IMR-90 (cell line): ENCODE data around the gene TMEM135. TPM values are rescaled to one million over a fixed set of nuclear protein-coding genes. Genes with fewer than 3 reads are reported as not detected.

ENCODE experiments used
- ATAC-seq: fragments of 200-7000 bp; cut with Tn5 transposase; 2 replicates; pipeline ENCODE4 v1.9.1; 2020; ENCODE audit warnings: low read depth, mild to moderate bottlenecking, moderate library complexity
- BruUV-seq: library from RNA; stranded (reverse); fragments of 400-500 nt; replicated peaks from 2 replicates; lab custom pipeline; 2021; lab: Mats Ljungman, UMichigan
- CTCF ChIA-PET: fragments of 300-600 bp; formaldehyde crosslinking; extraction: SDS; loops from one replicate; lab custom pipeline; 2021; ENCODE audit warnings: antibody characterized with exemption; lab: Yijun Ruan, JAX
- POLR2A ChIA-PET: fragments of 300-600 bp; sonication (Branson Sonifier 250); formaldehyde crosslinking; loops from one replicate; lab custom pipeline; 2022; ENCODE audit warnings: antibody characterized with exemption; ENCODE audit not compliant: unreplicated experiment; lab: Charles Lee
- DNase-seq: peaks from one replicate; pipeline ENCODE4 v3.0.0; 2013
- H2AFZ ChIP-seq: replicated peaks from 2 replicates; pipeline ENCODE3; 2013; ENCODE audit warnings: low read length, mild to moderate bottlenecking; ENCODE audit not compliant: poor library complexity
- H2AK5ac ChIP-seq: 2 replicates; pipeline ENCODE4 v1.6.1; 2013; ENCODE audit warnings: low read depth, low read length, inconsistent platforms
- H2AK9ac ChIP-seq: replicated peaks from 2 replicates; pipeline ENCODE3; 2013; ENCODE audit warnings: mild to moderate bottlenecking, low read depth, low read length, moderate library complexity; ENCODE audit not compliant: poor library complexity
- H2BK120ac ChIP-seq: 2 replicates; pipeline ENCODE4 v1.6.1; 2013; ENCODE audit warnings: low read depth, low read length, inconsistent platforms
- H2BK15ac ChIP-seq: 3 replicates; pipeline ENCODE4 v1.6.1; 2013; ENCODE audit warnings: low read depth, low read length, inconsistent platforms
- H2BK20ac ChIP-seq: 2 replicates; pipeline ENCODE4 v1.6.1; 2013; ENCODE audit warnings: low read depth, mild to moderate bottlenecking, inconsistent platforms, low read length, moderate library complexity
- H2BK5ac ChIP-seq: 2 replicates; pipeline ENCODE4 v1.6.1; 2013; ENCODE audit warnings: mild to moderate bottlenecking, low read depth, low read length, inconsistent platforms; ENCODE audit not compliant: poor library complexity, severe bottlenecking
- H3K14ac ChIP-seq: replicated peaks from 2 replicates; pipeline ENCODE4 v1.6.1; 2013; ENCODE audit warnings: low read depth, low read length, inconsistent platforms
- H3K18ac ChIP-seq: 2 replicates; pipeline ENCODE4 v1.6.1; 2013; ENCODE audit warnings: low read depth, low read length, control low read depth
- H3K23ac ChIP-seq: 2 replicates; pipeline ENCODE4 v1.6.1; 2013; ENCODE audit warnings: low read depth, low read length, inconsistent platforms
- H3K27ac ChIP-seq: 2 replicates; pipeline ENCODE4 v1.5.1; 2013; ENCODE audit warnings: mild to moderate bottlenecking, control low read depth, low read length; ENCODE audit not compliant: insufficient read depth
- H3K27me3 ChIP-seq: 2 replicates; pipeline ENCODE4 v1.6.1; 2013; ENCODE audit warnings: low read length; ENCODE audit not compliant: control insufficient read depth, insufficient read depth
- H3K36me3 ChIP-seq: 2 replicates; pipeline ENCODE4 v1.6.1; 2013; ENCODE audit warnings: low read length, mixed read lengths; ENCODE audit not compliant: control insufficient read depth, insufficient read depth
- H3K4ac ChIP-seq: 2 replicates; pipeline ENCODE4 v1.6.1; 2013; ENCODE audit warnings: low read depth, low read length, inconsistent platforms
- H3K4me1 ChIP-seq: 2 replicates; pipeline ENCODE4 v1.6.1; 2013; ENCODE audit warnings: low read length, mixed read lengths; ENCODE audit not compliant: control insufficient read depth, insufficient read depth
- H3K4me2 ChIP-seq: 2 replicates; pipeline ENCODE4 v1.6.1; 2013; ENCODE audit warnings: low read depth, mild to moderate bottlenecking, control low read depth, low read length, moderate library complexity
- H3K4me3 ChIP-seq: 2 replicates; pipeline ENCODE4 v1.5.1; 2013; ENCODE audit warnings: low read depth, mild to moderate bottlenecking, control low read depth, low read length, moderate library complexity; ENCODE audit not compliant: insufficient read depth
- H3K56ac ChIP-seq: 2 replicates; pipeline ENCODE4 v1.6.1; 2013; ENCODE audit warnings: low read length, inconsistent platforms; ENCODE audit not compliant: insufficient read depth; ENCODE audit errors: extremely low read depth
- H3K79me1 ChIP-seq, 2 experiments: 2 replicates each; pipeline ENCODE4 v1.6.1; 2013; ENCODE audit warnings: low read length in 2 of 2, inconsistent platforms in 1 of 2, low read depth in 1 of 2
- H3K9ac ChIP-seq: 2 replicates; pipeline ENCODE4 v1.6.1; 2013; ENCODE audit warnings: low read depth, low read length, control low read depth
- H3K9me1 ChIP-seq: 2 replicates; pipeline ENCODE4 v1.6.1; 2013; ENCODE audit warnings: low read length, inconsistent platforms; ENCODE audit not compliant: insufficient read depth
- H3K9me3 ChIP-seq: 2 replicates; pipeline ENCODE4 v1.6.1; 2013; ENCODE audit warnings: low read length; ENCODE audit not compliant: control insufficient read depth, insufficient read depth
- H4K20me1 ChIP-seq: 2 replicates; pipeline ENCODE4 v1.6.1; 2013; ENCODE audit warnings: low read length, inconsistent platforms; ENCODE audit not compliant: insufficient read depth
- H4K5ac ChIP-seq: 2 replicates; pipeline ENCODE4 v1.6.1; 2013; ENCODE audit warnings: mild to moderate bottlenecking, low read depth, low read length, control low read depth
- H4K8ac ChIP-seq, 2 experiments: 2 replicates each; pipeline ENCODE4 v1.6.1; 2013; ENCODE audit warnings: low read depth in 2 of 2, low read length in 2 of 2, control low read depth in 1 of 2, inconsistent platforms in 1 of 2
- H4K91ac ChIP-seq: 2 replicates; pipeline ENCODE4 v1.6.1; 2013; ENCODE audit warnings: low read depth, low read length, inconsistent platforms; ENCODE audit not compliant: insufficient read depth
- CEBPB ChIP-seq: IDR thresholded peaks from 2 replicates; pipeline ENCODE4 v1.6.1; 2012; ENCODE audit warnings: low read depth, low read length, improper control_type of control experiment
- ELK1 ChIP-seq: fragments of 150-350 bp; IDR thresholded peaks from 2 replicates; pipeline ENCODE4 v1.6.1; 2016; ENCODE audit warnings: low read depth, mild to moderate bottlenecking, low read length, moderate library complexity, borderline replicate concordance
- WGBS, 2 experiments: methylation state at CpG; one replicate each; pipeline versions ENCODE4 v1.1.5 to v1.1.7; 2013; ENCODE audit warnings: missing lambda C conversion rate in 2 of 2; ENCODE audit not compliant: insufficient read length in 1 of 2; ENCODE audit errors: extremely low coverage in 2 of 2; 5-methylcytosine and 5-hydroxymethylcytosine counted together
- dilution Hi-C: fragments of 300-500 bp; cut with HindIII; formaldehyde crosslinking; loops from one replicate; pipeline ENCODE4 v1.14.3; 2018; ENCODE audit warnings: low sequenced_read_pairs; ENCODE audit not compliant: unreplicated experiment
- in situ Hi-C: fragments of 300-500 bp; cut with MboI; formaldehyde crosslinking; loops from 3 replicates; pipeline ENCODE4 v1.14.3; 2019; ENCODE audit warnings: low sequenced_read_pairs, inconsistent platforms, mixed read lengths
- intact Hi-C: fragments of 100-400 bp; cut with micrococcal nuclease; formaldehyde crosslinking; loops from 2 replicates; pipeline ENCODE4 v1.10.0; 2022
- polyA plus RNA-seq, 3 experiments: library from polyadenylated mRNA; depleted of rRNA; stranded (reverse); fragments of >200 nt; gene quantifications; 2 replicates each; pipeline ENCODE4 v1.2.3, GENCODE V29; 2012; ENCODE audit warnings: low replicate concordance in 1 of 3
- total RNA-seq: library from RNA; depleted of rRNA; stranded (reverse); fragments of >200 nt; gene quantifications from 2 replicates; pipeline ENCODE4 v1.2.3, GENCODE V29; 2012

Gene TMEM135
- total and polyA plus RNA-seq, 2 of the 4 experiments (the other 2 are of a cell fraction): 3.9 to 5.9 TPM

GRCh38 chr11:86990515-86990914, 47.2 kb upstream of the TMEM135 start:
- Histone ChIP-seq H2BK20ac (no peak overlapping the region), H3K9me1 (no peaks in the 10 kb centered on the region), H2AFZ (no peak overlapping the region), H3K56ac (no peak overlapping the region), H3K23ac (no peak overlapping the region), H4K5ac (no peak overlapping the region), H3K4me2 (no peak overlapping the region), H3K18ac (no peak overlapping the region), H3K9ac (no peak overlapping the region), H3K4ac (no peak overlapping the region), H3K27ac (no peak overlapping the region), H3K36me3 (no peaks in the 10 kb centered on the region), H3K9me3 (no peaks in the 10 kb centered on the region), H4K91ac (no peak overlapping the region), H2AK5ac (no peak overlapping the region), H2AK9ac (no peak overlapping the region), H3K79me1 (no peaks in the 10 kb centered on the region), H3K27me3 (no peaks in the 10 kb centered on the region; the same call in 1 of the 2 replicates), H3K14ac (no peak overlapping the region), H2BK120ac (no peak overlapping the region), H4K8ac (no peak overlapping the region), H2BK15ac (no peak overlapping the region), H4K20me1 (no peaks in the 10 kb centered on the region), H3K4me1 (peaks cover 6% of the 10 kb centered on the region), H2BK5ac (no peak overlapping the region), H3K4me3 (no peak overlapping the region)
- peak; percentile 66 for TF ChIP-seq CEBPB
- TF ChIP-seq ELK1: no peak
- BruUV-seq: no TSS peak
- WGBS, 2 experiments: no CpG with 5 or more reads among the region's 3 CpGs
- dilution Hi-C loops (no loop called here), intact Hi-C loops (no loop called here), in situ Hi-C loops (no loop called here)
- ATAC-seq (peak; percentile 76), DNase-seq (peak; percentile 79)
- ChIA-PET POLR2A (no interaction called here), CTCF (no interaction called here)
